ENCODE measurements around the gene VARS1.
"Not testable (repeated sequence)": the region's sequence is repeated elsewhere in the genome, so short reads cannot be mapped to it uniquely, and the experiment has no call there.

The VARS1 gene

DNA sequence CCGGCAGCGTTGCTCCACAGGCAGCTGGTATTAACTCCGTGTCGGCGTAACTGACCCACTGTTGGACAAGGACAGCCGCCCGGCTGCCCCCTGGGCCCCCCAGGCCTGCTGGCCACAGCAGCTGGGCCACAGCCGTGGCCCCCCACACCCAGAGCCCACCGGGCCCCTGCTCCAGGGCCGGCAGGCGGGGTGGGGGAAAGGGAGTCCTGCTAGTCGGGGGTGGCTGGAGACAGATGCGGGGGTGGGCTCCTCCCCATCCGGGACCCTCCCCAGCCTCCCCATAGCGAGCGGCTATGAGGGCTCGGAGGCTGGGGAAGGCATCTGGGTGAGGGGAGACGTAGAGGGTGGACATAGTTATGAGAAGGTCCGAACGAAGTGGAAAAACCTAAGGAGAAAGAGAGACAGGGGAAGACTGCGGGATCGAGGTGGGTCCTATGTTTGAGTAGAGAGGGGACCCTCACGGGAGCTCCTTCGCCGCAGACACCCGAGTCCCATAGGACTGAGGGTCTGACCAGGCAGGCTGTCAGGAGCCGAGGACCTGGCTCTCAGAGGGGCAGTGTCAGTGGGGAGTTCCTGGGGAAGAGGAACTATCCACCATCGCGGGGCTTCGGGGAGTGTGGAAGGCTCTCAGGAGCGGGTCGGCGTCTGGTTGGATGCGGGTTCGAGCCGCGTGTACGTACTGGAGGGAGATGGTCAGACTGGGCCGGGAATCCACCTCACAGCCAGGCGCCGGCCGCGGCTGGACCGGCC lies 511 bp downstream of the VARS1 start:
- peak overlapping the region; percentile 91 for H3K4me3 ChIP-seq (ENCODE audit: low read depth, low read length)

DNA sequence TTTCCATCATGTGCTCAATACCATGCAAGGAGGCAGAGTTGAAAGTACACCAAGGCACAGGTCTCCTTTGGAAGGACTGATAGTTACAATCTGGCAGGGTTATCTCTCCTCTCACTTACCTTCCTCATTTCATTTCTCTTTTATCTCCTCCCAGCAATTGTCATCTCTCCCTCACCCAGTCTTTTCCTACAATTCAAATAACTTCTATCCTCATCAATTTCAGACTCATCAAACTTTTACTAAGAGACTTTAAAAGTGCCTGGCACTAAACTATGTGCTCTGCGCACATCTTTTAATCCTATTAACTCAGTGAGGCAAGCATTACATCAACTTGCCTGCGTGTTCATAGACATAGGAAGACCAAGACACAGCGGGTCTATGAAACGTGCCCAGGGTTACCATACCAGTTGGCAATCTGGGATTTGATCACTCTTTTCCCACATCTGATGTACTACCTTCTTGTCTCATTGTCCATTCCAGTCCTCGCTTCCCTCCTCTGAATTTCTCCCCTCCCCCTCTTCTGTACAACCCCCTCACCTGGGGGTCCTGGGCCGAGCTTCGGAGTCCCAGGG lies 1.2 kb downstream of the VARS1 start:
- peak overlapping the region; percentile 91 for H3K4me3 ChIP-seq (ENCODE audit: low read depth, low read length)

DNA sequence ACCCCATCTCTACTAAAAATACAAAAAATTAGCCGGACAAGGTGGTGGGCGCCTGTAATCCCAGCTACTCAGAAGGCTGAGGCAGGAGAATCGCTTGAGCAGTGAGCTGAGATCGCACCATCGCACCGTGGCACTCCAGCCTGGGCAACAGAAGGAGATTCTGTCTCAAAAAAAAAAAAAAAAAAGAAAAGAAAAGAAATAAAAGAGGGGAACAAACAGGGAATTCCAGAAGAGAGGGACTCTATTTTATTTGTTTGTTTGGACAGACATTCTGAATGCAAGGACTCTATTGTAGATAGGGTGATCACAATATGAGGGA lies 1.7 kb downstream of the VARS1 start:
- H3K4me3 ChIP-seq (ENCODE audit: low read depth, low read length), result not testable (repeated sequence)

DNA sequence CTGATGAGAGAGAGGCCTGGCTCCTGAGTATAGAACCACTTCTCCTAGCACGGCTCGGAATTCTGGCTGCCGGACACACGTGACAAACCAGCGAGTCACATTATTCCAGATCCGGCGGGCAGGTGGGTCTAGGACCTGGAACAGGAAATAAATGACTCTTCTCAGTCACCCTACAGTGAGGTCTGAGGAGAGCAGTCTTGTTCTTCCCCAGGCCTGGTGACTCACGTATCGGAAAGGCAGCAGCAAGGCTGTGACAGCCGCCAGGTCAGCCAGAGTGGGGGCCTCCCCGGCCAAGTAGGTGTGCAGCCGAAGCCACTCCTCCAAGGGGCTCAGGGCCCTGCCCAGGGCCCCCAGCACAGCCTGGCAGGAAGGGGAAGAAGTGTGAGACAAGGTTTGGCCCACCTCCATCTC lies 2.8 kb downstream of the VARS1 start:
- no peak overlapping the region for H3K4me3 ChIP-seq (ENCODE audit: low read depth, low read length)

DNA sequence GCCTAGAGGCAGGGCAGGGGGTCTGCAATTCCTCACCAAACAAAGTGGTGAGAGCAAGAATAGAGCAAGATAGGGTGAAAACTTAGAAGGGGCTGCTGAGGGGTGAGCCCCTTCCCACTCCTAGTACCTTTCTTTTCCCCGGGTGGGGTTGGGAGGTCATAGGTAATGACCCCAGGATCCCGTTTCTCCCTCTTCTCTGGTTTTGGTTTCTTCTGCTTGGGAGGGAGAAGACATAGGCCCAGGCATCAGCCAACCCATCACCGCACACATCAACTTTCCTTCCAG lies 3.5 kb downstream of the VARS1 start:
- no peak overlapping the region for H3K4me3 ChIP-seq (ENCODE audit: low read depth, low read length)

DNA sequence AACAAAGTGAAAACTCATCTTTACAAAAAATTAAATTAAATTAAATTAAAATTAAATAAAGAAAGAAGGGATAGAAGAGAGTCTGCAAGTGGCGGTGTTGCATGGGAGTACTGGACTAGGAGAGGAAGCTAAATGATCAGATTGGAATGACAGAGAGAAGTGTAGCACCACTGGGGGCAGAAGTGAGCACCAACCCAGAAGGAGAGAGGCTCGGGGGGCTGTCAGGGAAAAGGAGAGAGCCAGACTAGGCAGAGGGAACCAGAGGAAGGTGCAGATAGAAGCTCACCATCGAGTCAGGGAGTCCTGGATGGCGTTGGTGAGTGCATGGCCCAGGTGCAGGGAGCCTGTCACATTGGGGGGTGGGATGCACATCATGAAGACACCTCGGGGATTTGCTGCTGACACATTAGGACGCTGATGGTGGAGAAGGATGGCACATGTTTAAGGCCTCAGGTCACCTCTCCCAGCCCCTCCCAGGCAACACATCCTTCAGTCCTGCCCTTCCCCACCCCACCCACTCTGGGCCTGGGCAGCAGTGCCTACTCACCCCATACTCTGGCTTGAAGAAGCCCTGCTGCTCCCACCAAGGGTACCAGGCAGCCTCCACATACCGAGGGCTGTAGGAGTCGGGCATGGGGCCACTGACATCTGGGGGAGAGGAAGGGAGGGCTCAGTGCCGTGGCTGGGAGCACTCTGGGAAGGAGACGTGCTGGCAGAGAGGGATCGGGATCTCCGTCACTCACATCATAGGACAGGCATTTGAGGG lies 4.0 kb downstream of the VARS1 start:
- H3K4me3 ChIP-seq (ENCODE audit: low read depth, low read length), result no peak overlapping the region

DNA sequence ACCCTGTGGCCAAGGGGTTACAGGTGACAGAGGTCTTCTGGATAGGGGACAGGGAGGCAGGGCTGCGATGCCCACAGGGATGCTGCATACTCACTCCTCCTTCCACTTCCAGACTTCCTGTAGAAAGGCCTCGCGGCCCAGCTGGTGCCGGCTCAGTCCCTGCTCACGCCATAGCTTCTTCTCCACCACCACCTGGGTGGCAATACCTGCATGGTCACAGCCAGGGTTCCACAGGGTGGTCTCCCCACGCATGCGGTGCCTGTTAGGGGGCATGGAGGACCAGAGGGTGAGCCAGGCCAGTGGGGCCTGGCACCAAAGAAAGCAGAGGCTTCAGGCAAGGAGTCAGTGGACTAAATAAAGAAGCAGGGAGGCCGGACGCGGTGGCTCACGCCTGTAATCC lies 10.1 kb downstream of the VARS1 start:
- H3K4me3 ChIP-seq (ENCODE audit: low read depth, low read length), result no peak overlapping the region

DNA sequence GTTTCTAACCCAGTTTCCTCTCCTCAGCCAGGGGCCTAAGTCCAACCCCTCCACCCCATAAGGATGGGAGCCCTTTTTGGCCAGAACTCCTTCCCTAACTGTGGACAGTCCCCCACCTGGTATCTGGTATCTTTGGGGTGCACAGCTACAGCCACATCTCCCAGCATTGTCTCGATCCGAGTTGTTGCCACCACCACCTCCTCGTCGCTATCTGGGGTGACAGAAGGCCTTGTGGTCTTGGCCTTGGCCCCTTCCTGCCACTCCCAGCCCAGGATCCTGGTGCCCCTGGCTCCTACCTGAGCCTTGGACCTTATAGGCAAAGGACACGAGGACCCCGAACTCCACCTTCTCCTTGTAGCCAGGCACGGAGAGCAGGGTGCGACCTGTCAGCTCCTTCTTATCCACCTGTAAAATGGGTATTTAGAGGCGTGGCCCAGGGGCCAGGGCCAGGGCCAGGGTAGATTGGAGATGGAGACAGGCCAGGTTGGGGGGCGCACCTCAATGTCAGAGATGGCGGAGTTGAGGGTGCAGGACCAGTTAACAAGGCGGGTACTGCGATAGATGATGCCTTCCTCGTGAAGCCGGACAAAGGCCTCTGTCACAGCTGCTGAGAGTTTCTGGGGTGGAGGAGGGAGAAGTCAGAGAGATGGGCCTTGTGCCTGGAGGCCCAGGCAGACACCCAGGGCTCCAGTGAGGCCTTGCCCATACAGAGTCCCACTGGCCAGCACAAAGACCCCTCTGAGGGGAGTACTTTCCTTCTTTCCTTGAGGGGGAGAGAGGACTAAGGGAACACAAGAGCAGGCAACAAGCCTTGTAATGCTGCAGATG lies 11.2 kb downstream of the VARS1 start:
- H3K4me3 ChIP-seq (ENCODE audit: low read depth, low read length), result no peak overlapping the region

DNA sequence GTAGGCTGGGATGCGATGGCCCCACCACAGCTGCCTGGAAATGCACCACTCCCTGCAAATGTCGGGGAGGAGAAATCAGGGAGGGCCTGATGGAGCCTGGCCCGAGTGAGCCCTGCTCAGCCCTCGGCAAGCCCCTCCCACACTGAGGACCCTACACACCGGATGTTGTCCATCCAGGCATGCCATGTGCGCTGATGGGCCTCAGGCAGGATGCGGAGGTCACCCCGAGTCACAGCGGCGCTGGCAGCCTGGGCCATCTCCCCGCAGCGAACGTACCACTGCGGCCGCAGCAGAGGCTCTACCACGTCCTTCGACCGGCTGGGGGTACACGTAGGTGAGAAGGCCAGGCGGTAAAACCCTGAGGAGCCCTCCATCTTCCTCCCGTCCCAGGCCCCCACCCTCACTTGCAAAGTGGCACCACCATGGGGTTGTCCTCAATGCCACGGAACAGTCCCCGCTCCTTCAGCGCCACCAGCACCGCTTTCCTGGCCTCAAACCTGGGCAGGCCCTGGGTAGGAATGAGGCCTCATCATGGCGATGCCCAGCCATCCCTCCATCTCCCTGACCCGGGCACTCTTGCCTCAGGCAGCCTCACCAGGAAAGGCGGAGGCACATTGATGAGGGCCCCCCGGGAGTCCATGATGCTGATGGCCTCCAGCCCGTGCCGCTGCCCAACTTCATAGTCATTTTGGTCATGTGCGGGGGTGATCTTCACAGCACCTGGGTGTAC lies 13.3 kb downstream of the VARS1 start:
- H3K4me3 ChIP-seq (ENCODE audit: low read depth, low read length), result no peak overlapping the region

DNA sequence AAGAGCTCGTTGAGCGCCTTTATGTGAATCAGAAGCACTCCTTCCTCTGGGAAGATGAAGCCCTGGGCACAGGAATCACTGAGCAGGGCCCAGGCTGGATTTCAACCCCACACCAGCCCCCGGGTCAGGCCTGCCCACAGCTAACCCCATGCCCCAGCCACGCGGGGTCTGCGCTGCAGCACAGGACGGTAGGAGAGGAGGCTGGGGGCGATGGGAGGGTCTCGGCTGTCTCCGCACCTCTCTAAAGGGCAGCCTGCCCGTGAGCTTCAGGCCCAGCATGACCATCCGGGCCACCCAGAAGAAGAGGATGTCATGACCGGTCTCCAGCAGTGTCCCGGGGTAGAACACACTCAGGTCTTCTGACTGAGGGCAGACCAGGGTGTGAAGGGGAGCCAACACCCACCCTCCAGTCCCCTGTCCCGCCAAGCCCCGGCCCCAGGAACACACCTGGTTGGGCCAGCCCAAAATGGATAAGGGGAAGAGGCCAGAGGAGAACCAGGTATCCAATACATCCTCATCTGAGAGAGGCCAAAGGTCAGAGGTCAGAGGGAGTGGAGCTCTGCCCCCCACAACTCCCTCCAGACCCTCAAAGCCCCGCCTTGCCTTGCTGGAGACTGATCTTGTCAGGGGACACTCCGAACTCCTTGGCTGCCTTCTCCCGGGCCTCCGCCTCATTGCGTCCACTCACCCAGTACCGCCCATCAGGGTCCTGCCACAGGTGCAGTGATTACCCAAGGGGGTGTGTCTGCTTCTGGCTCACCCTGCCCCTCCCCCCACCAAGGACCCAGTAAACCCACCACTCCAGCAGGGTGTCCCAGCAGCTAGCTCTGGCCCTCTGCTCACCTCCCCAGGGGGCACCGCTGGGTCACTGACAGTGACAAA lies 14.1 kb downstream of the VARS1 start:
- no peak overlapping the region for H3K4me3 ChIP-seq (ENCODE audit: low read depth, low read length)

DNA sequence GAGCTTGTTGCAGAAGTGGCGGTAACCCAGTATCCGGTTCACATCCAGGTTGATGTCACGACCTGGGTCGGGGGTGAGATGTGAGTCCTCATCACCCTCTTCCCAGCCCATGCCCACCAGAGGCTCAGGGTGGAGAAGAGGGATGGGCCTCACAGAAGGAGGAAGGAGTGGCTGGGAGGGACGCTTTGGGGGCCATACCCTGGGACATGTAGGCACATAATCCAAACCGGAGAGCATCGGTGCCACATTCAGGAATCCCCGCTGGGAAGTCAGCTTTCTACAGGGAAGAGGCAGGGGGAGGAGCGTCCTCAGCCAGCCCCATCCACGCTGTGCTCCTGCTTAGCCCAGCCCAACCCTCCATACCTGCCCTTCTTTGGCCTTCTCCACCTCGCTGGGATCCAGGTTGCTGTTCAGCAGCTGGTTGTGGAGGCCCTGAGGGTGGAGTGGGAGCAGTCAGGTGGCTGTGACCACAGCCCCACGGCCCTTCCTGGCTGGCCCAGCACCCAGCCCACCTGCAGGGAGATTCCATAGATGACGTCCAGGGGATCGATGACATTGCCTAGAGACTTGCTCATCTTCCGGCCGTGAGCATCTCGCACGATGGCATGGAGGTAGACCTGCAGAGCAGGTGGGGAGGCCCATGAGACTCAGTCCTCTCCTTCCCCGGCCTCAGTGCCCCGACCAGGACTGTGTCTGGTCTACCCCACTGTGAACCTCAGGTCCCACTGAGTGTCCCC lies 14.9 kb downstream of the VARS1 start:
- H3K4me3 ChIP-seq (ENCODE audit: low read depth, low read length), result no peak overlapping the region

DNA sequence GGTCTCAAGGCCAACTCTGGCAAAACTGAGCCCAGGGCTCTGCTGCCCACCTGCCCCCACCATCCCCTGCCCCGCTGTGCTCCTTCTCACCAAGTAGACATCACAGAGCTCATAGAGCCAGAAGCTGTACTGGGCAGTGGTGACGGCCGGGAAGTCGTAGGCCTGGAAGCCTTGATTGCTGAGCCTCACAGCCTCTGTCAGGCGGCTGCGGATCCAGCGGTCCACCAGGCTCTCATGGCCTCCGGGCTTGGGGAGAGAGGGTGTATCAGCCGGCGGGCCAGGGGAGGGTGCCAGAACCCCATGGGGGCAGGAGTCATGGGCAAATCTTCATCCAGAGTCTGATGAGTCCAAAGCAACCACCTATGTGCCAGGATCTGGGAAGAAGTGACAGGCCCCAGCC lies 15.6 kb downstream of the VARS1 start:
- no peak overlapping the region for H3K4me3 ChIP-seq (ENCODE audit: low read depth, low read length)

DNA sequence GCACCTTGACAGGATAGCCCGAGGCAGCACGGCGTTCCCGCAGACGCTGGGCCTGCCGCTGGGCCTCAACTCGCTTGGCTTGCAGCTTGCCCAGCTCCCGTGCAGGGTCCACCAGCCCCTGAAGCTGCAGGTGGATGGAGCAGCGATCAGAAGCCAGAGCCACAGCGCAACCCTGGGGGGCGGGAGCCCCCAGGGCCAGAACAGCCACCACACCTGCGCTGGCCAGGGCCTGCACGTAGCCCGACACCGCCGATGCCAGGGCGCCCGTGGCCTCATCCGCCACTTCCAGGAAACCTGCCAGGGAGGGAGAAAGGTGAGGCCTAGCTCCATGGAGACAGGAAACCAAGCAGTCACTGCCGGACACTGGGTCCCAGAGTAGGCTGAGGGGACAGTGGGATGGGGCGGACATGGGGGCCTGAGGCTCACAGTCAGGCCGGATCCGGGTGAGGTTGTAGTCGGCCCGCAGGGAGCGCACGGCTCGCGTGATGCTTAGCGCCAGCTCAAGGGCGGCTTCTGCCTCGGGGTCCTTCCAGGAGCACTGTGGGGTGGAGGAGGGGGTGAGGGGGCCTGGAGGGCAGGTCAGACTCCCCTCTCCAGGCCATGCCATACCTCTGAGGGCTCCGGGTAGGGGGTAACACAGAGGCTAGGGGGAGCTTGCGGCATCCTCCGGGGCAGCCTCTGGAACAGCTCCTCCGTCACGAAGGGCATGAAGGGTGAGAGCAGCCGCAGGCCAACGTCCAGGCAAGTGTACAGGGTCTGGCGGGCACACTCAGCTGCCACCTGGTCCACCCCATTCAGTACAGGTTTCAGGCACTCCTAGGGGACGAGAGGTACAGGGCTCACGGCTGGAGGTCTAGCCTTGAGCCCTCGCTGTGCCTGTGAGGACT lies 16.3 kb downstream of the VARS1 start:
- H3K4me3 ChIP-seq (ENCODE audit: low read depth, low read length), result no peak overlapping the region

DNA sequence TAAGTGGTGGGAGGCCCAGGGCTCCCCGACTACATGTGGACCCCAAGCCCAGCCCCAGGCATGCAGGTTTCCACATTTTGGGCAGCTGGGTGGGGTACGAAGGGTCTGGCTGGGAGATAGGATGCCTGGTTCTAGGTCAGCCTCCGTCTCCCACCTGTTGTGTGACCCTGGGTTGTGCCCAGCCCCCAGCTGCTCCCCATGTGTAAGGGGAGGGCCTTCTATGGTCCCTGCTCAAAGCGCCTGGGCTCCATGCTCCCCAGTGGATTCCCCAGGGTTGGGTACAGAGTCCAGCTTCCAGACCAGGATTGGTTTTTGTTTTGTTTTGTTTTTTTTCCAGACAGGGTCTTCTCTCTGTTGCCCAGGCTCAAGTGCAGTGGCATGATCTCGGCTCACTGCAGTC lies 17.4 kb downstream of the VARS1 start:
- no peak overlapping the region for H3K4me3 ChIP-seq (ENCODE audit: low read depth, low read length)

DNA sequence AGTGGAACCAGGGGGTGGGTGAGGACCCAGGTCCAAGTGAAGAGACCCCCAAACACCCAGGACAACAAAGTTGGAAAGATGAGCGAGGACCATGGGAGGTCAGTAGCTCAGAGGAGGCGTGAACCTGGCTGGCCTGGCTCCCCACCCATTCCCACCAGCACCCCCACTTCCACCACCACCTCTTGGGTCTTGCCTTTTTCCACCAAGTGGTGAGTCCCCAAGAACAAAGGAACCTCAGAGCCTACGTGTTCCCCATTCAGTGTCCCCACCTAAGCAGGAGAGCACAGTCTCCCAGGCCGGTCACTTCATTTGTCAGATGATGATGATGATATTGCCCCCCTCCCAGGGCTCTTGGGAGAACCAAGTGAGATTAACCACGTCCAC lies 17.9 kb downstream of the VARS1 start:
- H3K4me3 ChIP-seq (ENCODE audit: low read depth, low read length), result no peak overlapping the region

DNA sequence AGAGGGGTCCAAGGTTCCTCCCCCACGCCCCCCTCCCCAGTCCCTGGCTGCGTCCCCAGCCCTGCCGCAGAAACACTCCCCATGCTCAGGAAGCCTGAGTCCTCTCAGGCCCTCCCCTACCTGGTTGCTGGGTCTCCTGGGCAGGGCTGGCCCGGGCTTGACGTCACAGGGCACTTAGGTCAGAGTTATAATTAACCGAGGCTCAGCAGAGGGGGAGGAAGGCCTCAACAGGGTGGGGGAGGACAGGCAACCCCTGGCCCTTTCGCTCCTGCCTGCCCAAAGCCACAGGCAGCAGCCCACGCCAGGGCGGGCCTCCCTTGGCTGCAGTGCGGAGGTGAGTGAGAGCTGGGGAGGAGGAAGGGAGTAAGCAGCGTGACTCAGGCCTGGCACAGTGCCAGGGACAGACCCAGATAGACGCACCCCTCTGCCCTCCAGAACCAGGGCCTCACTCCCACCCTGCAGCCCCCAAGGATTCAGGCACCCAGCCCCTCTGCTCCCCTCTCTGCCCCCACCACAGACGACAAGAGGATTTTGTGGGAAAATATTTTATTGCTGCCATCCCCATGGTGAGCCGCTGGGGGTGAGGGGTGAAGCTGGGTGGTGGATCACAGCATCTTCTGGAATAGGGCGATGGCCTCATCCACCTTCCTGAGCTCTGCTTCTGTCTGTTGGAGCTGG lies 18.4 kb downstream of the VARS1 start, which contains the start of gene VWA7:
Gene VWA7, minus strand, starts transcription at position 340 of the 678 bp plus-strand sequence. CDS start 549 bp downstream, outside the sequence.
- H3K4me3 ChIP-seq (ENCODE audit: low read depth, low read length), result no peak within 1 kb of the TSS

DNA sequence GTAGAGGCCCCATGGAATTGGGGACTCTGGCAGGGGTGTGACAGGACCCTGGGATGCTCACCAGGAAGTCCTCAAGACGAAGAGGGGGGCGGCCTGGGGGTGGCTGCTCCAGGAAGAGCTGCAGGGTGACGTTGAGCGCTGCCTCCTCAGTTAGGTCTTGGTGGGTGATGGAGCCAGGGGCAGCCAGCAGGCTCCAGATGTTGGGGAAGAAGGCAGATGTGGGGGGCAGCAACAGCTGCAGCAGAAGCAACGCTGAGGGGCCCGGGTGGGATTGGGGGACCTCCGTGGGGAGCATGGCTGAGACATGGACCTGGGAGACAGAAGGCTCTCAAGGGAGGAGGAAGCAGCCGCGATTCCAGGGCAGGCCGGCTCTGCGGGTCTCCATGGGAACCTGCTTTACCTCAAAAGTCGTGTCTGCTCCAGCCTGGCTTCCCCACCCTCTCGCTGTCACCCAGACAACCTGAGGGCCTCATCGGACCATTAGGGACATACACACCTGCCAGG lies 19.0 kb downstream of the VARS1 start:
- H3K4me3 ChIP-seq (ENCODE audit: low read depth, low read length), result no peak overlapping the region

All from iPS-11a (cell line).